RCC 7860 (cell line): Measurements from ENCODE around the gene FERMT3.

ENCODE experiments used
- DNase-seq: peaks from one replicate; pipeline ENCODE4 v3.0.0-alpha.2; 2015; ENCODE audit warnings: low spot score
- FAIRE-seq: peaks from 2 replicates; lab custom pipeline; 2012; peaks lifted over from hg19 to GRCh38; lab: Jason Lieb, UNC

FERMT3 gene

GRCh38 chr11:64185693-64186491 lies 20.6 kb upstream of the FERMT3 start, which contains the start of gene STIP1:
TSS of gene STIP1 (plus strand) at chr11:64186171. CDS start at chr11:64186262, 91 bp downstream.
- peak; percentile 87 for FAIRE-seq
- DNase-seq: peak; percentile 99

- FAIRE-seq (no peak), DNase-seq (no peak)
Measured at GRCh38 chr11:64186492-64187165, 19.9 kb upstream of the FERMT3 start.

GRCh38 chr11:64192434-64192833 lies 14.1 kb upstream of the FERMT3 start:
- DNase-seq (no peak), FAIRE-seq (no peak)

GRCh38 chr11:64196626-64197025 lies 9.9 kb upstream of the FERMT3 start:
- FAIRE-seq: no peak

GRCh38 chr11:64198511-64198910 lies 8.0 kb upstream of the FERMT3 start:
- DNase-seq (no peak), FAIRE-seq (no peak)

More at GRCh38 chr11:64196626-64197025, 9.9 kb upstream of the FERMT3 start:
- DNase-seq: no peak

- FAIRE-seq (no peak), DNase-seq (no peak)
Measured at GRCh38 chr11:64201543-64201942, 5.0 kb upstream of the FERMT3 start.

GRCh38 chr11:64202992-64203391 lies 3.5 kb upstream of the FERMT3 start:
- DNase-seq (no peak), FAIRE-seq (no peak)

- no peak for FAIRE-seq
- no peak for DNase-seq
Measured at GRCh38 chr11:64203421-64204079, 3.0 kb upstream of the FERMT3 start.

GRCh38 chr11:64204080-64204440 lies 2.5 kb upstream of the FERMT3 start:
- DNase-seq: no peak
- FAIRE-seq: no peak

- DNase-seq (peak; percentile 63), FAIRE-seq (no peak)
Measured at GRCh38 chr11:64204464-64204989, 2.0 kb upstream of the FERMT3 start.

GRCh38 chr11:64207256-64208085 lies 950 bp downstream of the FERMT3 start:
- FAIRE-seq: no peak
- DNase-seq: no peak

- FAIRE-seq (no peak), DNase-seq (no peak)
Measured at GRCh38 chr11:64208086-64208795, 1.7 kb downstream of the FERMT3 start.

- no peak for FAIRE-seq
Measured at GRCh38 chr11:64208796-64209562, 2.5 kb downstream of the FERMT3 start.

GRCh38 chr11:64209563-64209843 lies 3.0 kb downstream of the FERMT3 start:
- FAIRE-seq: no peak
- no peak for DNase-seq

More at GRCh38 chr11:64208796-64209562, 2.5 kb downstream of the FERMT3 start:
- DNase-seq: no peak

GRCh38 chr11:64210301-64211020 lies 3.9 kb downstream of the FERMT3 start:
- no peak for FAIRE-seq
- DNase-seq: no peak

GRCh38 chr11:64211181-64211872 lies 4.8 kb downstream of the FERMT3 start:
- no peak for DNase-seq

GRCh38 chr11:64216879-64217278 lies 10.4 kb downstream of the FERMT3 start:
- DNase-seq (no peak), FAIRE-seq (no peak)

More at GRCh38 chr11:64211181-64211872, 4.8 kb downstream of the FERMT3 start:
- FAIRE-seq: no peak
